ENCODE results near the gene CARD8. TPM values are rescaled to one million over a fixed set of nuclear protein-coding genes. Genes with fewer than 3 reads are reported as not detected.

The CARD8 gene
- polyA plus RNA-seq, 1 donor from 2014 or later: 23.0 TPM

GRCh38 chr19:48250290-48251025 is 5.3 kb downstream of the CARD8 start:
- Histone ChIP-seq H3K9me2 (ENCODE audit: insufficient read depth, low read length) (no peaks in the 10 kb centered on the region), H3K27me3 (ENCODE audit: insufficient read depth, low read depth, low read length) (no peaks in the 10 kb centered on the region), H3K36me3 (ENCODE audit: insufficient read depth, low read length) (no peaks in the 10 kb centered on the region), H3K27ac (ENCODE audit: low read length) (no peak overlapping the region), H3K9me3 (ENCODE audit: low read length) (no peaks in the 10 kb centered on the region), H3K79me2 (replicated peaks; ENCODE audit: insufficient read depth, low read length) (peaks cover 8% of the 10 kb centered on the region), H3K9ac (ENCODE audit: low read length) (no peak overlapping the region), H4K20me1 (ENCODE audit: insufficient read depth) (no peaks in the 10 kb centered on the region), H2AFZ (ENCODE audit: low read depth, low read length) (no peak overlapping the region), H3K4me2 (ENCODE audit: low read length) (no peak overlapping the region), H3F3A (ENCODE audit: insufficient read depth, low read length, poor library complexity, severe bottlenecking) (no peaks in the 10 kb centered on the region), H3K4me3 (ENCODE audit: low read length) (no peak overlapping the region)
- TF ChIP-seq TAF1 (IDR thresholded peaks at IDR 0.05; ENCODE audit: low read depth) (no peak), SMC3 (conservative IDR thresholded peaks at IDR 0.05; ENCODE audit: poor library complexity) (no peak), POLR2AphosphoS5 (IDR thresholded peaks at IDR 0.05) (no peak), MXI1 (conservative IDR thresholded peaks at IDR 0.05; ENCODE audit: poor library complexity, severe bottlenecking) (no peak), EZH2 (IDR thresholded peaks at IDR 0.05; ENCODE audit: borderline replicate concordance, insufficient read depth, low read length, poor library complexity, severe bottlenecking) (no peak), RAD21 (conservative IDR thresholded peaks at IDR 0.05) (no peak), EP300 (conservative IDR thresholded peaks at IDR 0.05; ENCODE audit: poor library complexity, severe bottlenecking) (no peak)
- TF ChIP-seq, protein P1, sequence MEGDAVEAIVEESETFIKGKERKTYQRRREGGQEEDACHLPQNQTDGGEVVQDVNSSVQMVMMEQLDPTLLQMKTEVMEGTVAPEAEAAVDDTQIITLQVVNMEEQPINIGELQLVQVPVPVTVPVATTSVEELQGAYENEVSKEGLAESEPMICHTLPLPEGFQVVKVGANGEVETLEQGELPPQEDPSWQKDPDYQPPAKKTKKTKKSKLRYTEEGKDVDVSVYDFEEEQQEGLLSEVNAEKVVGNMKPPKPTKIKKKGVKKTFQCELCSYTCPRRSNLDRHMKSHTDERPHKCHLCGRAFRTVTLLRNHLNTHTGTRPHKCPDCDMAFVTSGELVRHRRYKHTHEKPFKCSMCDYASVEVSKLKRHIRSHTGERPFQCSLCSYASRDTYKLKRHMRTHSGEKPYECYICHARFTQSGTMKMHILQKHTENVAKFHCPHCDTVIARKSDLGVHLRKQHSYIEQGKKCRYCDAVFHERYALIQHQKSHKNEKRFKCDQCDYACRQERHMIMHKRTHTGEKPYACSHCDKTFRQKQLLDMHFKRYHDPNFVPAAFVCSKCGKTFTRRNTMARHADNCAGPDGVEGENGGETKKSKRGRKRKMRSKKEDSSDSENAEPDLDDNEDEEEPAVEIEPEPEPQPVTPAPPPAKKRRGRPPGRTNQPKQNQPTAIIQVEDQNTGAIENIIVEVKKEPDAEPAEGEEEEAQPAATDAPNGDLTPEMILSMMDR (IDR thresholded peaks at IDR 0.05; ENCODE audit: poor library complexity, severe bottlenecking): no peak
- TF ChIP-seq, protein P2, sequence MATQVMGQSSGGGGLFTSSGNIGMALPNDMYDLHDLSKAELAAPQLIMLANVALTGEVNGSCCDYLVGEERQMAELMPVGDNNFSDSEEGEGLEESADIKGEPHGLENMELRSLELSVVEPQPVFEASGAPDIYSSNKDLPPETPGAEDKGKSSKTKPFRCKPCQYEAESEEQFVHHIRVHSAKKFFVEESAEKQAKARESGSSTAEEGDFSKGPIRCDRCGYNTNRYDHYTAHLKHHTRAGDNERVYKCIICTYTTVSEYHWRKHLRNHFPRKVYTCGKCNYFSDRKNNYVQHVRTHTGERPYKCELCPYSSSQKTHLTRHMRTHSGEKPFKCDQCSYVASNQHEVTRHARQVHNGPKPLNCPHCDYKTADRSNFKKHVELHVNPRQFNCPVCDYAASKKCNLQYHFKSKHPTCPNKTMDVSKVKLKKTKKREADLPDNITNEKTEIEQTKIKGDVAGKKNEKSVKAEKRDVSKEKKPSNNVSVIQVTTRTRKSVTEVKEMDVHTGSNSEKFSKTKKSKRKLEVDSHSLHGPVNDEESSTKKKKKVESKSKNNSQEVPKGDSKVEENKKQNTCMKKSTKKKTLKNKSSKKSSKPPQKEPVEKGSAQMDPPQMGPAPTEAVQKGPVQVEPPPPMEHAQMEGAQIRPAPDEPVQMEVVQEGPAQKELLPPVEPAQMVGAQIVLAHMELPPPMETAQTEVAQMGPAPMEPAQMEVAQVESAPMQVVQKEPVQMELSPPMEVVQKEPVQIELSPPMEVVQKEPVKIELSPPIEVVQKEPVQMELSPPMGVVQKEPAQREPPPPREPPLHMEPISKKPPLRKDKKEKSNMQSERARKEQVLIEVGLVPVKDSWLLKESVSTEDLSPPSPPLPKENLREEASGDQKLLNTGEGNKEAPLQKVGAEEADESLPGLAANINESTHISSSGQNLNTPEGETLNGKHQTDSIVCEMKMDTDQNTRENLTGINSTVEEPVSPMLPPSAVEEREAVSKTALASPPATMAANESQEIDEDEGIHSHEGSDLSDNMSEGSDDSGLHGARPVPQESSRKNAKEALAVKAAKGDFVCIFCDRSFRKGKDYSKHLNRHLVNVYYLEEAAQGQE (IDR thresholded peaks at IDR 0.05; ENCODE audit: borderline replicate concordance): no peak

DNA sequence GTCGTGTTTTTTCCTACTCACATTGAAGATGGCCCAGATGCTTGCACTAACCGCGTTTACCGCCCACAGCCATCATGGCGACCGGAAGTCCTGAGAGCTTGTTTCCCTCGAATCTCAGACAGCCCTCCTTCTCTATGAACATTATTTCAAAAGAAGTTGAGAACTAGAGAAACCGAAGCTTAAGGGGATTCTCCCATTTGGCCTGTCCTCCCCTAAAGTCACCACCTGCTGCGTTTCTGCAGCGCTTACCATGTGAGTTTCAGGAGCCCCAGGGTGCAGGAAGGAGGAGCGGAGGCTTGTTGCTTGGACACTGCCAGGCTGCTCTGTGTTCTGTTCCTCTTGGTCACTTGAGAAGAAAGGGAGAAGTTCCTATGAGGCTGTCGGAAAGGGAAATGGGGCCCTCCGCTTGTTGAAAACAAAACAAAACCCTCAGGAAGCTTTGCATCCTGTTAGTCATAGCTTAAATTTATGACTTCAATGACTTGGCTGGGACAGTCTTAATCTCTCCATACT is 6.2 kb downstream of the CARD8 start:
- H3K9me2 ChIP-seq (ENCODE audit: insufficient read depth, low read length): no peaks in the 10 kb centered on the region
- H3K9ac ChIP-seq (ENCODE audit: low read length): no peak overlapping the region
- H3K36me3 ChIP-seq (ENCODE audit: insufficient read depth, low read length): no peaks in the 10 kb centered on the region
- TF ChIP-seq TAF1 (IDR thresholded peaks at IDR 0.05; ENCODE audit: low read depth) (no peak), EZH2 (IDR thresholded peaks at IDR 0.05; ENCODE audit: borderline replicate concordance, insufficient read depth, low read length, poor library complexity, severe bottlenecking) (no peak), EP300 (conservative IDR thresholded peaks at IDR 0.05; ENCODE audit: poor library complexity, severe bottlenecking) (no peak), RAD21 (conservative IDR thresholded peaks at IDR 0.05) (no peak), MXI1 (conservative IDR thresholded peaks at IDR 0.05; ENCODE audit: poor library complexity, severe bottlenecking) (no peak), SMC3 (conservative IDR thresholded peaks at IDR 0.05; ENCODE audit: poor library complexity) (no peak), POLR2AphosphoS5 (IDR thresholded peaks at IDR 0.05) (no peak)
- TF ChIP-seq, protein P2 (IDR thresholded peaks at IDR 0.05; ENCODE audit: borderline replicate concordance): no peak
- TF ChIP-seq, protein P1 (IDR thresholded peaks at IDR 0.05; ENCODE audit: poor library complexity, severe bottlenecking): no peak
- no peak overlapping the region for H3K4me3 ChIP-seq (ENCODE audit: low read length)
- H3F3A ChIP-seq (ENCODE audit: insufficient read depth, low read length, poor library complexity, severe bottlenecking): no peaks in the 10 kb centered on the region
- H3K4me2 ChIP-seq (ENCODE audit: low read length): no peak overlapping the region
- H3K27me3 ChIP-seq (ENCODE audit: insufficient read depth, low read depth, low read length): no peaks in the 10 kb centered on the region
- H3K9me3 ChIP-seq (ENCODE audit: low read length): no peaks in the 10 kb centered on the region
- H3K27ac ChIP-seq (ENCODE audit: low read length): no peak overlapping the region
- H3K79me2 ChIP-seq (replicated peaks; ENCODE audit: insufficient read depth, low read length): peaks cover 6% of the 10 kb centered on the region
- no peak overlapping the region for H2AFZ ChIP-seq (ENCODE audit: low read depth, low read length)
- no peaks in the 10 kb centered on the region for H4K20me1 ChIP-seq (ENCODE audit: insufficient read depth)
